SIG-M5 treated with dmso at 0.1 percent for 504 hours (cell line): ENCODE measurements around the gene ZNF580.

ENCODE experiments used
- DNase-seq: peaks from one replicate; lab custom pipeline; 2025; ENCODE audit not compliant: unreplicated experiment; lab: John Stamatoyannopoulos, UW

The ZNF580 gene

GRCh38 chr19:55674841-55675660 lies 34.2 kb downstream of the ZNF580 start, which contains the start of gene EPN1:
Gene EPN1 (plus strand): TSS chr19:55675226. CDS start chr19:55678628, 3,402 bp downstream.
- DNase-seq, result peak; percentile 91

GRCh38 chr19:55675661-55676354 lies 35.0 kb downstream of the ZNF580 start:
- no peak for DNase-seq

GRCh38 chr19:55676383-55676782 lies 35.6 kb downstream of the ZNF580 start:
- no peak for DNase-seq

GRCh38 chr19:55676889-55677505 lies 36.2 kb downstream of the ZNF580 start:
- DNase-seq, result no peak

- DNase-seq, result no peak
Observed at GRCh38 chr19:55677572-55678028, 36.8 kb downstream of the ZNF580 start.

- DNase-seq, result peak; percentile 91
Observed at GRCh38 chr19:55678121-55678671, 37.4 kb downstream of the ZNF580 start.

GRCh38 chr19:55679343-55680257 lies 38.8 kb downstream of the ZNF580 start:
- no peak for DNase-seq

- no peak for DNase-seq
Observed at GRCh38 chr19:55680339-55681130, 39.7 kb downstream of the ZNF580 start.

- DNase-seq, result no peak
Observed at GRCh38 chr19:55681131-55682092, 40.6 kb downstream of the ZNF580 start.

GRCh38 chr19:55683449-55684261 lies 42.9 kb downstream of the ZNF580 start:
- no peak for DNase-seq

GRCh38 chr19:55684946-55685681 lies 44.3 kb downstream of the ZNF580 start:
- no peak for DNase-seq

GRCh38 chr19:55685776-55686175 lies 45.0 kb downstream of the ZNF580 start:
- DNase-seq, result no peak

- no peak for DNase-seq
Observed at GRCh38 chr19:55686311-55687050, 45.7 kb downstream of the ZNF580 start.

GRCh38 chr19:55687281-55688201 lies 46.7 kb downstream of the ZNF580 start:
- no peak for DNase-seq
